H1 (cell line): Measurements from ENCODE around the gene C3orf18. TPM values are rescaled to one million over a fixed set of nuclear protein-coding genes. Genes with fewer than 3 reads are reported as not detected.

Experiments
- ATF2 ChIP-seq: IDR thresholded peaks from 2 replicates; pipeline ENCODE4 v1.6.1; 2012; ENCODE audit warnings: low read length, inconsistent platforms
- SRF ChIP-seq: IDR thresholded peaks from 2 replicates; pipeline ENCODE4 v1.6.1; 2011; ENCODE audit warnings: mild to moderate bottlenecking, low read depth, low read length, moderate library complexity
- polyA plus RNA-seq, 7 experiments: library from polyadenylated mRNA; depleted of rRNA in 3 of 7; stranded (reverse) in 5 of 7; unstranded in 2 of 7; fragments of >200 nt in 5 of 7; fragments of 200-250 nt in 2 of 7; gene quantifications; 1 replicate in 5 of 7; 2 replicates in 1 of 7; 4 replicates in 1 of 7; pipeline versions ENCODE4 v1.2.1 to v1.2.3, GENCODE V29; 2011 to 2013; ENCODE audit warnings: missing spikeins in 2 of 7, mixed read lengths in 2 of 7
- total RNA-seq: library from RNA; stranded (reverse); fragmentation: NEBNext Ultra II Directional; extraction: Animal tissue kit (Norgen Biotek cat#: 25700); gene quantifications from 2 replicates; pipeline ENCODE4 v1.2.1, GENCODE V29; 2021

Gene C3orf18
- total and polyA plus RNA-seq, 2 of the 8 experiments (the other 6 are each of a cell fraction or from before 2014, with no cell fraction given): 7.5 to 15.0 TPM

GRCh38 chr3:50571486-50571885 is 3.9 kb upstream of the C3orf18 start (continued):
- no peak for TF ChIP-seq ATF2
- TF ChIP-seq SRF: no peak
